OCI-LY3 (cell line): ENCODE measurements around the gene SAMD7.

Source experiments
- EZH2phosphoT487 ChIP-seq: fragments of 200-600 bp; shearing (Covaris generic); IDR thresholded peaks from 2 replicates; pipeline ENCODE4 v1.6.1; 2018; ENCODE audit warnings: antibody characterized with exemption, mixed run types, low read depth
- TF ChIP-seq, protein P1 (sequence below): fragments of 200-600, 300-600 bp; sonication (generic); IDR thresholded peaks from 2 replicates; pipeline ENCODE4 v1.5.1; 2014; ENCODE audit warnings: antibody characterized with exemption, low read length, low read depth

- TF ChIP-seq, protein P1, sequence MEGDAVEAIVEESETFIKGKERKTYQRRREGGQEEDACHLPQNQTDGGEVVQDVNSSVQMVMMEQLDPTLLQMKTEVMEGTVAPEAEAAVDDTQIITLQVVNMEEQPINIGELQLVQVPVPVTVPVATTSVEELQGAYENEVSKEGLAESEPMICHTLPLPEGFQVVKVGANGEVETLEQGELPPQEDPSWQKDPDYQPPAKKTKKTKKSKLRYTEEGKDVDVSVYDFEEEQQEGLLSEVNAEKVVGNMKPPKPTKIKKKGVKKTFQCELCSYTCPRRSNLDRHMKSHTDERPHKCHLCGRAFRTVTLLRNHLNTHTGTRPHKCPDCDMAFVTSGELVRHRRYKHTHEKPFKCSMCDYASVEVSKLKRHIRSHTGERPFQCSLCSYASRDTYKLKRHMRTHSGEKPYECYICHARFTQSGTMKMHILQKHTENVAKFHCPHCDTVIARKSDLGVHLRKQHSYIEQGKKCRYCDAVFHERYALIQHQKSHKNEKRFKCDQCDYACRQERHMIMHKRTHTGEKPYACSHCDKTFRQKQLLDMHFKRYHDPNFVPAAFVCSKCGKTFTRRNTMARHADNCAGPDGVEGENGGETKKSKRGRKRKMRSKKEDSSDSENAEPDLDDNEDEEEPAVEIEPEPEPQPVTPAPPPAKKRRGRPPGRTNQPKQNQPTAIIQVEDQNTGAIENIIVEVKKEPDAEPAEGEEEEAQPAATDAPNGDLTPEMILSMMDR: no peak
- TF ChIP-seq EZH2phosphoT487: no peak
Observed at GRCh38 chr3:169952045-169952444, 40.7 kb downstream of the SAMD7 start.
